Endometrial microvascular endothelial cells (primary cell): ENCODE results near the gene ADCY7. TPM values are rescaled to one million over a fixed set of nuclear protein-coding genes. Genes with fewer than 3 reads are reported as not detected.
"Not testable (repeated sequence)": the region's sequence is repeated elsewhere in the genome, so short reads cannot be mapped to it uniquely, and the experiment has no call there.

Experiments used
- in situ Hi-C: cut with HindIII; loops from 2 replicates; pipeline ENCODE4 v1.10.0; 2017; ENCODE audit warnings: low sequenced_read_pairs, low pct_unique_long_range_greater_than_20kb; ENCODE audit errors: inconsistent ontology term
- total RNA-seq: library from RNA; depleted of rRNA; stranded (reverse); fragments of >200 nt; gene quantifications from one replicate; pipeline ENCODE4 v1.2.3, GENCODE V29; 2015; ENCODE audit errors: inconsistent ontology term

The ADCY7 gene
- total RNA-seq = 8.0 TPM

DNA sequence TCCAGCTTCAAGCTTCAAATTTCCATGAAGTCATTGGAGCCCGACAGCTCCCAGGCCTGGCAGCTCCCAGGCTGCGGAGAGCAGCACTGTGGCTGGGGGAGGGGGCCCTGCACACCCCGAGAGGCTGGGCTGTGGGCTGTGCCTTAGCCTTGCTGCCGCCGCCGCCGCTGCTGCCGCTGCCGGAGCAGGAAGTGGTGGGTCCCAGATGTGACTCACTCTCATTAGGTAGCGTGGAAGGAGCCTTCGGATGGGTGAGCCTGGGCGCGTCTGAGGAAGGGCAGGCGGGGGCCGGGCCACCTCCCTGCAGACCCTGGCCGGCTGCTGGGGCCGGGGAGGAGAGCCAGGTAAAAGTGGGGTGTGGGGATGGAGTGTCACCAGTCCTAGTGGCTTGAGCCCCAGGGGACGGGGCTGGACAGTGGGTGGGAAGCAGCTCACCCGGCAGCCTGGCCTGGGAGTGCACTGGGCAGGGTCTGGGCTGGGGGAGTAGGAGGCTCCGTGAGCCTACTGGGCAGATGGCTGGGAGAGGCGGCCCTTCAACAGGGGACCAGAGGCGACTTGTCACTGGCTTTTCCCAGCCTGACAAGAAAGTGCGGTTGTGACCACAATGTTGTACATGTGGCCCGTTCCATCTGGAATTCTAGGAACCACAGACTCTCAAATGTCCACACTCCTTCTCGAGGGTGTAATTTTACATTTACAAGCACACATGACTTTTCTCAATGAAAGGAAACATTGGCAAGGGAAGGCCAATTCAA lies at the start of gene ADCY7:
Gene ADCY7 (plus strand): TSS at position 215 of the 755 bp plus-strand sequence. CDS start 21,629 bp downstream, outside the sequence.
- in situ Hi-C loops = no loop called here

DNA sequence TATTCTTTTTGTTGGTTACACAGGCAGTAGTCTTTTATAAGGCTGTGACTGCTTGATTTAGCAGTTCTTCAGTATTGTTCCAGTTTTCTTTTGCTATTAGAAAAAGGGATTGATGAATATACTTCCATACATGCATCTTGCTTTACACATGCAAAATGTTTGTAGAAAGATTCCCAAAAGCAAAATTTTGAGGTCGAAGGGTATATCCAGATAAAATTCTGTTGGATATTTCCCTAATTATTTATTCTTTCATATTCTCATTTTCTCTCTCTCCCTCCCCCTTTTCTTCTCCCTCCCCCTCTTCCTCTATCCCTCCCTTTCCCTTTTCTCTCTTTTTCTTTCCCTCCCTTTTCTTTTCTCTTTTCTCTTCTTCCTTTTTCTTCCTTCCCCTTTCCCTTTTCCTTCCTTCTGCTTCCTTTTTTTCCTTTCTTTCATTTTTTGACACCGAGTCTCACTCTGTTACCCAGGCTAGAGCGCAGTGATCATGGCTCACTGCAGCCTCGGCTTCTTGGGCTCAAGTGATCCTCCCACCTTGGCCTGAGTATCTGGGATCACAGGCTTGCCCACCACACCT lies 46.9 kb upstream of the ADCY7 start:
- in situ Hi-C loops = loop anchor here (25.0 kb wide), 1 partner anchor 107 kb away; no protein-coding TSS in a partner anchor

DNA sequence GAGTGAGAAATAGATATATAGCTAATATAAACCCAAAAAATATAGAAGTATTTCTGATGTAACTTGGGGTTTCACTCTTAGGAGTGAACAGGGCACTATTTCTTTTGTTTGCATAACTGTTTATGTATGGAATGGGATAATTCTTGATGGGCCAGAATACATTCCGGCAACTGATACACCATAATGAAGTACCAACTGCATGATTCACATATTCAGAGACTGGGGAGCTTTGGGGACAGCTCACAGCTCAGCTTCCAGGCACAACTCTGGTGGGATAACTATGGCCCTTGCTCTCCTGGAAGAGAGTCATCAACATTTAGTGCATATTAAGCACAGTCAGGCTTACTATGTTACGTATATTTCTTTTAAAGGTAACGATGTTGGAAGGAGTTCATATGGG lies 42.1 kb upstream of the ADCY7 start:
- in situ Hi-C loops = loop anchor here (25.0 kb wide), 1 partner anchor 112 kb away; no protein-coding TSS in a partner anchor

DNA sequence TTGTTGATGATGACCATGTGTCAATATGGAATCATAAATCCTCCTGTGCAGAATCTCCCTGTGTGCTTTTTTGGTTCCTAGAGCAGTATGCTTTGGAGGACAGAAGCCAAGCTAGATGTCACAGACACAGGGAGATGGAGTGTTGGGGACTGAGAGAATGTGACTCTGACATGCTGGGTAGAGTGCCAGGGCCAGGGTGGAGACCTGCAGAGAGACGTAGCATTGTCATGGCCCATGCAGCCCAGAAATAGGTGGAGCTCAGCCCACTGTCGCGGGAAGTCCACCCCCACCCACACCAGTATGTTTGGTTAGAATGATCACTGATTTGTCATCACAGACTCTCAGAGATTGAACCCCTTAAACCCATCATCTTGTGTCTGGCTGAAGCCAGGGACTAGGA lies 39.2 kb upstream of the ADCY7 start:
- in situ Hi-C loops = no loop called here

DNA sequence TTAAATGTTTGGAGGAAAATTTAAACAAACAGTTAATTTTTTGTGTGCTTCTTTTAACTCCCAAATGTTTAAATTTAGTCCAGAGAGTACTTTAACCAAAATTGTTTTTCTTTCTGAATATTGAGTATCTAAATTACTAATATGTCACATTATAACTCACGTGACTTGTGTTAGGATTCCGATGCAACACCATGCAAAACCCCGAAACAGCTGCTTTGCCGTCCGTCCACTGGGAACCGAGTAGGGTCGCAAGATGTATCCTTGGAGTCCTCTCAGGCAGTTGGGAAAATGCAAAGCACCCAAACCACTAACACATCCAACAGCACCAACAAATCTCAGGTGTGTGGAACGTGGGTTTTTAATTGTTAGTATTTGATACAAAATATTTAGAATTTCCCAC lies 38.7 kb upstream of the ADCY7 start:
- in situ Hi-C loops = no loop called here

DNA sequence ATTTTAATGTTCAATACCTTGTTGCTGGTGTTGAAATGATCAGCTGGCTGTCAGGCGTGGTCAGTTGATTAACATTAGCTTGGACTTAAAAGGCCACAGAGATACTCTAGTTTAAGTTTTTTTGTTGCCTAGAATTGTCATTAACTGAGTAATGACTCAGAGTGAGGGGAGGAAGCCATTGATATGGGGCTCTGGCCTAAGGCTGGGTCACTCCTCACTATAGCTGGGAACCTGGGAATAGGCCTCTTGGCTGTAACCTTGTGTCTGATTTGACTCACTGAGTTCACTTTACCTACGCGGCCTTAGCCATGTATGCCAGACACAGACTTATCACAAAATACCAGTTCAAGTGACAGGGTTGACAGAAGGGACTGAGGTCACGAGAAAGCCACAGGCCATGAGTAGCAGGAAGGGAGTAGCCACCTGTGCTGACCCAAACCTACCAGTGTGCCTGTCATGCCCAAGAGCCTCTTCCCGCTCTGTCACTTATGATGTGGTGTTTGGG lies 37.9 kb upstream of the ADCY7 start:
- in situ Hi-C loops = no loop called here

DNA sequence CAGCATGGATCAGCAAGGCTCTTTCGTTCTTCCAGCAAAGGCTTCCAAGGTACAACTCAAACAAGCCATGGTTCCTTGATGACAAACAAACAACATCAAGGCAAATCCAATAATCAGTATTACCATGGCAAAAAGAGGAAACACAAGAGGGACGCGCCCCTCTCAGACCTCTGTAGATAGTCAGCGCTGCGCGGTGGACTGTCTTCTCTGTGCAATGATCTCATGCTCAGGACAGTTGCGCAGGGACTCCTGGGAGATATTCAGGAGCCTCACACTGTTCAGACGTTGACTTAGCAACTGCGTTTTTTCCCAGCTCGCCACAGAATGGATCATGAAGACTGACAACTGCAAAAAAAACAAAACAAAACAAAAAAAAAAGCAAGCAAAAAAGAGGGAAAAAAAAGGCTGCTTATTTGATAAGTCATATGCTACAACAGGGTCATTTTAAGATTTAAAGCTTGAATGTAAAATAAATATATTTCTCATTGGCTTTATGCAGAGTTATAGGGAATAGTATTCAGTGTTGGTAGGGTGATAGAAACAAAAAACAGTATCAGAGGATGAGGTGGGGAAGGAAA lies 37.1 kb upstream of the ADCY7 start:
- in situ Hi-C loops = no loop called here

DNA sequence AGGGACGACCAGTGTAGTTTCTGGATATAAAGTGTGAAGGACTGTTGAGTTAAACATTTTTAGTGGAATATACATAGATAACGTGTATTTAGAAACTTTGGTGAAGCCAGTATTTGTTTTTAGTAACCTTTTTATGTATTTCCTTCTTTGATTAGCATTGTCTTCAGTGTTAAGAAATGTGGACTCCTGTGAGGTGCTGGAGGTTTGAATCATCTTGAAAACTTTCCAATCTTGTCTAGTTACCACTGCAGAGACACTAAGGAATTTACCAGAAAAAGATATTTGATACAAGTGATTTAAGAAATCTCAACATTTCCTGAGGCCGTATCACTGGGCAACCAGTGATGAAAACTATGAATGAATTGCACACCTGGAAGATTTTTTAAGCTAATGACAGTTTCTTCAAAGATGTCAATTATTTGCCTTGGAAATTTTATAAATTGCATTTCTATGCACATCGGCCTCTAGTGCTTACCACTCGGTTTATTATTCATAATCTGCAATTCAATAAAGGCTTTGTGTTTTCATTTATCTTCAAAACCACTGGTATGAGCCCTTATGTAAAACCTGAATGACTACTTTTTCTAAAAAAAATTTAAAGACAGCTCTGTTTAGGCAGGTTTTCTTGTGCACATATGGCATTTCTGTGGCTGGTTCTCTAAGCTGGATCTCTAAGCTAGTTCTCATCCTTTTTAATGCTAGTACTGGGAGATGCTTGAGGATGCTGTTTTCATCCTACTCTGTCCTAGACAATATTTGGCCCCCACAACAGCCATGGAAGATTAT lies 31.4 kb upstream of the ADCY7 start:
- in situ Hi-C loops = no loop called here

DNA sequence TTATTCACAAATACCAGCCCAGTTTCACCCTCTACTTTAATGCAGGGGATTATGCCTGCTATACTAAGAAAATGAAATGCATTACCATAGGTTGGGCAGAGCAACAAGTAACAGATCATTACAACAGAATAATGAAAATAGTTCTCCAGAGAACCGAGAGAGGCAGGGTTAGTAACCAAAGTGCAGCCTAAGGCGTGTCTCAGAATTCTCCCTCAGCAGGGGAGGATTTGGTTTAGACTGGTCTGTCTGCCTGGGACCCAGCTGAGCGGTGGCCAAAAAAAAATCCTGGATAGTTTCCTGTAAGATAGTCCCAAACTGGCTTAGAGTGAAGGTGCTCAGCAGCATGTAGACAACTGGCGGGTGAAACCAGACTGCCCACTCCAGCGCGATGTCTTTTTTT lies 30.8 kb upstream of the ADCY7 start:
- in situ Hi-C loops = no loop called here

DNA sequence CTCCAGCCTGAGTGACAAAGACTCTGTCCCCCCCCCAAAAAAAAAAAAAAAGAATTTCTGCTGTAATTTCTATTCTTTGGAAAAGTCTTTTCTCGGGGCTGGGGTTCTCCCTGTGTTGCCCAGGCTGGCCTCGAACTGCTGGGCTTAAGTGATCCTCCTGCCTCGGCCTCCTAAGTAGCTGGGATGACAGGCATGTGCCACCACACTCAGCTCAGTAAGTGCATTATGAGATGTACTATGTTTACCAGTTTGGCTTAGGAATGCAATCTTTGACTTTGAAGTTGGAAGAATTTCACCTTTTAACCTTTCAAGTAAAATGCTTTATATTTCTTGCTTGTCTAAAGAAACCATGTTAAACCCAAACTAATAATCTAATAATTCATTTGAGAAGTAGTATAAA lies 28.0 kb upstream of the ADCY7 start:
- in situ Hi-C loops = no loop called here

DNA sequence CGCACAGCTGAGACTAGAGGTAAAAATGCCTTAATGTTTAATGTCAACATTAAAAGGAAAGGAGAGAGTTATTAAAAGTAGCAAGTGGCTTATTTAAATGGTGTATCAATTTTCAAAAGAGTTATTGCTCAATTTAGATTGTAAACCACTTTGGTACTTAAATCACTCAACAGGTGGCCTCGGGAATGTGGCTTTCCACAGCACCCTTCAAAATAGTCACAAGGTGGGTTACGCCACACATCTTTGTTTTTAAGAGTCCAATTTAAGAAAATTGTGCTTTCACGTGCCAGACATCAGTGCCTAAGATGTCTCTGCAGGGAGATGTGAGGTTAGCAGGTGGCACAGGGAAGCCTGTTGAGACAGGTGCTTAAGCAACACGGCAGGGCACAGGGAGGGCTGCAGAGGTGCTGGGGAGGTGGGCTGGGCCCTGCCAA lies 27.5 kb upstream of the ADCY7 start:
- in situ Hi-C loops = no loop called here

DNA sequence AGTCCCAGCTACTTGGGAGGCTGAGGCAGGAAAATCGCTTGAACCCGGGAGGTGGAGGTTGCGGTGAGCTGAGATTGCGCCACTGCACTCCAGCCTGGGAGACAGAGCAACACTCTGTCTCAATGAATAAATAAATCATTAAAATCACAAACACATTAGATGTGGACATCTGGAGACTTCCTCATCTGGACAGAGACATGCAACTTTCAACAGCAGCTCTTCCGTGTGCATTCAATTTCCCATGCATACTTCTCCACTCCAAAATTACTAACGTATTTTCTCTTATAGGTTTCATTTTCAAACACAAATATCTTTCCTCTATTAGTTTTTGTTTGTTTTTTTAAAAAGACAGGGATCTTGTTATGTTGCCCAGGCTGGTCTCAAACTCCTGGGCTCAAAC lies 23.3 kb upstream of the ADCY7 start:
- in situ Hi-C loops = not testable (repeated sequence)

DNA sequence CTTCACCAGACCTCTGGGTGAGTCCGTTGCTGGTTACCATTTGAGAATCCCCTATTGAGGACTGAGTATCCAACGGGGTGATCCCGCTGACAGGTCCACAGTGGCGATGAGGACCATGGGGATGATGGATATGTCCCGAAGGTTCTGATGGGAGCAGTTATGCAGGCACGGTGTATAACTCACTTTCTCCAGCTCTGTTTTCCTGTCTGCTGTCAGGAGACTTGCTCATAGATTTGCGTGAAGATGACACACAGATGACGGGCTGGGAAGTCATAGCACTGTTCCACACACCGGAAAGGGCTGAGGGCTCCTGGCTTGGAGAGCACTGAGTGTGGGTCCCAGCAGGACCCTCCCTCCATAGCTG lies 22.2 kb upstream of the ADCY7 start:
- in situ Hi-C loops = no loop called here

DNA sequence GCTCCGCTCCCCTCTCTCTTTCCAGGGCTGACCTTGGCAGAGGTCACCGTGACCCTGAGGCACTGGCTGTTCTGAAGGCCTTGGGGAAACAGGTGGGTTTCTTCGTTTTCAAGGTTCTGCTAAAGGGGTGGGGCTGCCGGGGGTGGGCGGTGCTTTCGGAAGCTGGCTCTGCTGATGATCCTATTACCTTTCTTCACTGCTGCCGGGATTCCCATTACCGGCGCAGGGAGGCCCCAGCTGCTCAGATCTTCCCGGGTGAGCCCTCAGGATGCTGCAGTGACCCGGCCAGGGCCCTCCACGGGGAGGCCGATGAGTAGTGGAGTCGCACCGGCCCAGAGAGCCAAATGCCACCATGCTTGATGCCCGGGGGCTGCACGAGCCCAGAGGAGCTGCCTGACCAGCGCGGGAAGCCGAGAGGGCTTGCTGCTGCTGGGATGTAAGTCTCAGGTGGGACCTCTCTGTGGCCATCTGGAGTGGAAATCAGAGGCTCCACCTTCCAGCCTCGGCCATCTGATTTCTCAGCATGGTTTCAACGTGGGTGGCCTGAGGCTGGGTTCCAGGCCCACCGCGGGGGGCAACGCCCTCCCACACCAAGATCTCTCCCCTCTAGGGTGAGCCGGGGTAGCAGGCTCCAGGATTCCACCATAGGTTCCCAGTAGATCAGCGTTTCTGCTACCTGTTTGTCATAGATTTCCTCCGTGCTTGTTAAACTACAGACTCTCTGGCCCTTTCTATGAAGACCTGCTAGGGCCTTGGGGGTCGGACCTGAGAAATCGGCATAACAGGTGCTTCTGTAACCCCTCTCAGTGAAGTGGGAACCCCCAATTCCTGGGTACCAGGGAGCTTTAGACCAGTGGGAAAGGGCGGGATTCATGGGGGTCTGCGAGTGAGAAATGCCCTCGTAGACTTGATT lies 21.6 kb upstream of the ADCY7 start:
- in situ Hi-C loops = no loop called here

DNA sequence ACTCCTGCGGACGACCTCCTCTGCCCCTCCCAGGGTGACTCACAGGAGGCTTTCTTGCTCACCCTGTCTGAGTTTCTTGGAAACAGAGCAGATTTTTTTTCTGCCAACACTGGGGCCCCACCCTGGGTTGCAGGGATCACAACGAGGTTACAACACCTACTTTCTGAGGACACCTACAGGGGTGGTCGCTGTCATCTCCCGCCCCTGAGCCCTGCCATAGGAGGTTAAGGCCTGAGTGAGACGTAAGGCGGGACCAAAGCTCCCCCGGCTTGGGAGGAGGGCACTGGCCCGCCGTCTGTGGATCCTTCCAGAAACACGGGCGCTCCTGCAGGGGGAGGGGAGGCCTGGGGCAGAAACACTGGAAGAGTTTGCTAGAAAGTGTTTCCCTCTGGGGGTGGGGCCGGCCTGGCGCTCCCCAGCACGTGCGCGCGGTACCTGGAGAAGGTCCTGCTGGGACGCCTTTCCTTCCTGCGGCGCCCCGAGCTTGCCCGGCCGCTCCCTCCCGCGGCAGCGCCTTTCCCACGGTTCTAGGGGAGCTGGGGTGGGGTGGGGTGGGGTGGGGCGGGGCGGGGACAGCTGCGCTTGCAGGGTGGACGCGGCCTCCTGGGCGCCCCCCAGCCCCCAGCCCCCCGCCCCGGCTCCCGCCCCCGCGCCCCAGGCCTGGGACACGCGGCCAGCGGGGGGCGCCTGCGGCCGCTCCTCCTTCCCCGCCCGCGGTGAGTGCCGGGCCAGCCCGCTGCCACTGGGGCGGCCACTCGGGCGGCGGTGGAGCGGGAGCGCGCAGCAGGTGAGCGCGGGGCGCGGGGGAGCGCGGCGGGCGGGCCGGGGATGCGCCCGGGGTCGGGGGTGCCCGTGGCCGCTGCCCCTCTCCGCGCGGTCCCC lies 20.7 kb upstream of the ADCY7 start:
- in situ Hi-C loops = no loop called here

DNA sequence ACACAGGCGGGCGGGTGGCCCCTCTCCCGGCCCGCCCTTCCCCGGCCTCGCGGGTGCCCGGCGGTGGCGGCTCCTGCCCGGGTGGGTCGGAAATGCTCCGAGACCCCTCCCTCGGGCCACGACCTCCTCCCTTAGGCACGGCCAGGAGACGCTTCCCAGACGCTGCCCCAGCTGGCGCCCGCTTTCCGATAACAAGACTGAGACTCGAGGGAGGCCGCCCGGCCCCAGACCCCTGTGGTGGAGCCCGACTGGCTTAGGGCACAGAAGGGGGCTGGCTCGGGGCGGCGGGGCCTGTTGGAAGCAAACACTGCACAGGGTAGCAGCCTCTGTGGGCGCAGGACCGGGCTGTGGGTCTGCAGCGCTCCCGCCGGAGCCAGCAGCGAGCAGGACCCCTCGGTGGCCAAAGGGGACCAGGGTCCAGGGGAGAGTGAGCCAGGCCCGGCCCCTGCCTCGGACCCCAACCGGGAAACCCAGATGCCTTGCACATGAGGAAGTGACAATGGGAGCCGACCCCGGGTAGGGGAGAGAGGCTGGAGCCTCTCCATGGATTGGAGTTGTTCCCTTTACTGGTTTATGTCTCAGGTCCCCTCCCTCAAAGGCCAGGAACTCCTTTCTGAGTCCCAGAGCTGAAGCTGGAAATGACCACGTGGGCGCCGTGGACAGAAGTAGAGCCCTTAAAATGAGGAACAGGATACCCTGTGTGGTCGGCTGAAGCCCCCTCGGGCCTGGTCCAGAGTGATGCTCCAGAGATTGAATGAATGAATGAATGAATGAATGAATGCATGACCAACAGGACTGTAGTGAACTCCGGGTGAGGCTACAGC lies 19.8 kb upstream of the ADCY7 start:
- in situ Hi-C loops = no loop called here
